Lung (tissue), 12 donors: ENCODE results near the gene LATS2. TPM values are rescaled to one million over a fixed set of nuclear protein-coding genes. Genes with fewer than 3 reads are reported as not detected.

Source experiments
- ATAC-seq: fragments of 200-7000 bp; cut with Tn5 transposase; one replicate; pipeline ENCODE4 v1.9.1; 2020; ENCODE audit warnings: moderate number of reproducible peaks; ENCODE audit not compliant: insufficient read depth, low FRiP score
- DNase-seq, 3 donors: peaks; one replicate each; pipeline ENCODE4 v3.0.0-alpha.2; 2013 to 2017
- H3K27ac ChIP-seq, 2 donors: one replicate each; pipeline ENCODE4 v1.5.1; 2013; ENCODE audit warnings: mild to moderate bottlenecking in 2 of 2, moderate library complexity in 2 of 2, control low read depth in 1 of 2, inconsistent platforms in 1 of 2, low read depth in 1 of 2, low read length in 1 of 2
- H3K27me3 ChIP-seq, 3 donors: one replicate each; pipeline ENCODE4 v1.5.1; 2013; ENCODE audit warnings: low read length in 2 of 3; ENCODE audit not compliant: control insufficient read depth in 3 of 3, insufficient read depth in 3 of 3
- H3K36me3 ChIP-seq, 4 donors: one replicate each; pipeline ENCODE4 v1.5.1; 2013; ENCODE audit warnings: low read length in 4 of 4, mild to moderate bottlenecking in 1 of 4, moderate library complexity in 1 of 4; ENCODE audit not compliant: control insufficient read depth in 4 of 4, insufficient read depth in 4 of 4
- H3K4me1 ChIP-seq, 5 donors: one replicate each; pipeline ENCODE4 v1.5.1; 2013; ENCODE audit warnings: low read length in 5 of 5, mild to moderate bottlenecking in 2 of 5, moderate library complexity in 1 of 5; ENCODE audit not compliant: control insufficient read depth in 5 of 5, insufficient read depth in 5 of 5
- H3K4me3 ChIP-seq: one replicate; pipeline ENCODE4 v1.5.1; 2013; ENCODE audit warnings: mild to moderate bottlenecking, control low read depth, moderate library complexity
- H3K9ac ChIP-seq, 2 donors: one replicate each; pipeline ENCODE4 v1.5.1; 2013; ENCODE audit warnings: low read length in 2 of 2, control low read depth in 1 of 2; ENCODE audit not compliant: insufficient read depth in 1 of 2
- H3K9me3 ChIP-seq, 4 donors: one replicate each; pipeline ENCODE4 v1.5.1; 2013; ENCODE audit warnings: low read length in 3 of 4, mild to moderate bottlenecking in 1 of 4, moderate library complexity in 1 of 4; ENCODE audit not compliant: control insufficient read depth in 4 of 4, insufficient read depth in 3 of 4
- CTCF ChIP-seq: IDR thresholded peaks from 2 replicates; pipeline ENCODE4 v1.5.1; 2012; ENCODE audit warnings: mild to moderate bottlenecking; ENCODE audit errors: control extremely low read depth, extremely low read depth
- WGBS, 2 donors: extraction: QIAGEN DNeasy Blood & Tissue Kit; methylation state at CpG; one replicate each; pipeline ENCODE4 v1.1.7; 2013; 5-methylcytosine and 5-hydroxymethylcytosine counted together
- polyA plus RNA-seq, 2 donors: library from polyadenylated mRNA; stranded (reverse); fragments of 200-250 nt; gene quantifications; one replicate each; pipeline ENCODE4 v1.2.1, GENCODE V29; 2013
- total RNA-seq, 2 donors: library from RNA; depleted of rRNA in 1 of 2; stranded (reverse); fragments of >200 nt in 1 of 2; gene quantifications; one replicate each; pipeline ENCODE4 v1.2.1, GENCODE V29; 2014 to 2021
- donor health status: control.
- donor health status: control.
- donor health status: Bipolar disorder and iron deficiency.
- donor health status: healthy.
- donor health status: DM: yes; HTN: yes; CAD: no.

Gene LATS2
- total and polyA plus RNA-seq, 4 donors, result 7.7 to 37.5 (median 21.3) TPM

GRCh38 chr13:21035498-21035897 is 25.9 kb downstream of the LATS2 start:
- DNase-seq, result no peak

GRCh38 chr13:21034603-21035191 is 26.7 kb downstream of the LATS2 start:
- no peaks in the 10 kb centered on the region for H3K9me3 ChIP-seq
- H3K36me3 ChIP-seq, result peaks cover 0 to 3% (median 0%) of the 10 kb centered on the region in 4 donors
- ATAC-seq (no peak), DNase-seq (no peak)
- no peak overlapping the region for H3K4me3 ChIP-seq
- peaks cover 8 to 35% (median 22%) of the 10 kb centered on the region in 5 donors for H3K4me1 ChIP-seq
- WGBS, 2 donors, result 30 to 47% methylated on average over 8 of the region's 8 CpGs
- no peak overlapping the region for H3K9ac ChIP-seq
- peak overlapping the region; percentile 78 to 80 for H3K27ac ChIP-seq
- no peak for TF ChIP-seq CTCF
- H3K27me3 ChIP-seq, result no peaks in the 10 kb centered on the region

More at GRCh38 chr13:21035498-21035897, 25.9 kb downstream of the LATS2 start:
- Histone ChIP-seq H3K27ac (peak overlapping the region in 1 of 2 donors; percentile 26), H3K9ac (no peak overlapping the region), H3K9me3 (no peaks in the 10 kb centered on the region), H3K27me3 (no peaks in the 10 kb centered on the region), H3K4me1 (peaks cover 8 to 35% (median 22%) of the 10 kb centered on the region in 5 donors), H3K36me3 (peaks cover 0 to 3% (median 0%) of the 10 kb centered on the region in 4 donors), H3K4me3 (no peak overlapping the region)
- no peak for ATAC-seq
- 61 to 67% methylated on average over 5 of the region's 5 CpGs for WGBS, 2 donors
- TF ChIP-seq CTCF, result no peak

- Histone ChIP-seq H3K27me3 (no peaks in the 10 kb centered on the region), H3K9ac (no peak overlapping the region), H3K36me3 (no peaks in the 10 kb centered on the region), H3K4me3 (no peak overlapping the region), H3K4me1 (peaks cover 8 to 32% (median 22%) of the 10 kb centered on the region in 5 donors), H3K9me3 (no peaks in the 10 kb centered on the region), H3K27ac (peak overlapping the region; percentile 78 to 80)
- WGBS, 2 donors, result 62 to 65% methylated on average over 13 of the region's 13 CpGs
- ATAC-seq, result peak; percentile 75
- peak in 2 of 3 donors; percentile 23 to 34 for DNase-seq
- TF ChIP-seq CTCF, result no peak
Measured at GRCh38 chr13:21033856-21034602, 27.4 kb downstream of the LATS2 start.
